Hippocampal formation (tissue), 2 donors: ENCODE measurements around the gene WNT1.

ENCODE experiments used
- DNase-seq, 2 donors: peaks; one replicate each; lab custom pipeline; 2025; lab: John Stamatoyannopoulos, UW

WNT1 gene

DNA sequence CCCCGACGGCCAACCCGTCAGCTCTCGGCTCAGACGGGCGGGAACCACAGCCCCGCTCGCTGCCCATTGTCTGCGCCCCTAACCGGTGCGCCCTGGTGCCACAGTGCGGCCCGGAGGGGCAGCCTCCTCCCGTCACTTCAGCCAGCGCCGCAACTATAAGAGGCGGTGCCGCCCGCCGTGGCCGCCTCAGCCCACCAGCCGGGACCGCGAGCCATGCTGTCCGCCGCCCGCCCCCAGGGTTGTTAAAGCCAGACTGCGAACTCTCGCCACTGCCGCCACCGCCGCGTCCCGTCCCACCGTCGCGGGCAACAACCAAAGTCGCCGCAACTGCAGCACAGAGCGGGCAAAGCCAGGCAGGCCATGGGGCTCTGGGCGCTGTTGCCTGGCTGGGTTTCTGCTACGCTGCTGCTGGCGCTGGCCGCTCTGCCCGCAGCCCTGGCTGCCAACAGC, at the start of gene WNT1:
Gene WNT1 (plus strand): TSS at position 32 of the 450 bp plus-strand sequence. CDS start 329 bp downstream, at position 361.
- no peak for DNase-seq

DNA sequence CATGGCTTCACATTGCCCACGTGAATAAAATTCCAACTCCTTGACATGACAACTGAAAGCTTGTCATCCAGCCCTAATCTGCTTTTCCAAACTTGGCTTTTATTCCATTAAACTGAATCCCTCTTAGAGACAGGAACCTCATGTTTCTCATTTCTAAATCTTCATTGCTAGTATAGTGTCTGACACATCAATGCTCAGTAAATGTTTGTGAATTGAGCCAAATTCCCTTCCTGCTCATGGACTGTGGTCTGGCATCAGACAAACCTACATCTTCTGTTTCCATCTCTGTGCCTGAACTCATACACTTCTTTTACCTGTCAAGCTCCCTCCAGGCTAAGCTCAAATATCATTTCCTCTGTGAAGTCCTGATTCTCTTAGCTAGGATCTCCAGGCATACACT, 48.6 kb upstream of the WNT1 start:
- DNase-seq = no peak

- no peak for DNase-seq
Measured at GRCh38 chr12:48930475-48930874, 47.6 kb upstream of the WNT1 start.

- DNase-seq = no peak
Measured at GRCh38 chr12:48932878-48933277, 45.2 kb upstream of the WNT1 start.

DNA sequence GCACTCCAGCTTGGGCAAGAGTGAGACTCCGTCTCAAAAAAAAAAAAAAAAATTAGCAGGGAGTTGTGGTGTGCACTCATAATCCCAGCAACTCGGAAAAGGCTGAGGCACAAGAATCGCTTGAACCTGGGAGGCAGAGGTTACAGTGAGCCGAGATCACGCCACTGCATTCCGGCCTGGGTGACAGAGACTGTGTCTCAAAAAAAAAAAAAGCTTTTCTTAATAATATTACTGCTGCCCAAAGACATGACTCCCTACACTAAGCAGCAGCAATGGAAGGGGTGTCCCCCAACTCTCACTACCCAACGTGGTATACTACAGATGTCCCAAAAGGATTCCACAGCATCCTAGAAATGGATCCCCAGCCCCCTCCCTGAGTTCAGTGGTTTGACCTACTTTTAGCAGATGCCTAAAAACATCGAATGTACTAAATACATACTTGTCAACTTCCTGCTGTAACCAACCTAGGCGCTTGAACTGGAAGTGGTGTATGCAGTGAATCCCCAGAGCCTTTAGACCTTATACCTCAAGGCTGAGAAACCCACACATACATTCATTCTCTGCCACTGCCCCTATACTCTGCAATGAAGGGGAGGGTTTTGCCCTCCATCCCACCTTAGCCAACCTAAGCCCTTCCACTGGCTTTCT, 44.3 kb upstream of the WNT1 start:
- no peak for DNase-seq

- no peak for DNase-seq
Measured at GRCh38 chr12:48934312-48934706, 43.8 kb upstream of the WNT1 start.

- DNase-seq = peak; percentile 39 to 44
Measured at GRCh38 chr12:48936379-48936979, 41.6 kb upstream of the WNT1 start.

DNA sequence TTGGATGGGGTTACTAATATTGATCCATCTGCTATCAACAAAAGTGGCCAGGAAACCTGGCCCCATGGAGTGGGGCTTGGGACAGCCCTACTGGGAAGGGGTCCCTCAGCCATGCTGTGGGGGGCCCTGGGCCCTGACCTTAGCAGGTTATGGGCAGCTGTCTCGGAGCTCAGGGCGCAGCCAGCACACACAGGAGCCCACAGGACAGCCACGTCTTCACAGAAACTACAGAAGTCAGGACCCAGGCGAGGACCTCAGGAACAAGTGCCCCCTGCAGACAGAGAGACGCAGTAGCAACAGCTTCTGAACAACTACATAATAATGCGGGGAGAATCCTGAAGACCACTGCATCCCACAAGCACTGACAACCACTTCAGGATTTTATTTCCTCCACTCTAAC, 41.0 kb upstream of the WNT1 start:
- DNase-seq = no peak

DNA sequence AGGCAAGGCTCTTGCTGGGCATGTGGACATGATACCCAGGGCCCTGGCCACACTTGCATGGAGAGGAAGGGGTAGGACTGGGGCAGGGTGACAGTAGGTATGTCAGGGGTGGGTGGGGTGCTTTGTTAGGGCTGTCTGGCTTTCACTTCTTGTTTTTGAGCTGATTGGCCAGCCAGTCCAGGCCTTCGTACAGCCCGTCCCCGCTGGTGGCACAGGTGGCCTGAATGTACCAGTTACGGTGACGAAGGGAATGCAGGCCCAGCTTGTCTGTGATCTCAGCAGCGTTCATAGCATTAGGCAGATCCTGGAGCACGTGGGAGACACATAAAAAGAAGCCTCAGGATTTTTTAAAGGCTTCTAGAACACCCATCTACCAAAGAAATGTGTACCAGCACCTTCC, 39.3 kb upstream of the WNT1 start:
- no peak for DNase-seq

- no peak for DNase-seq
Measured at GRCh38 chr12:48940181-48940580, 37.9 kb upstream of the WNT1 start.

DNA sequence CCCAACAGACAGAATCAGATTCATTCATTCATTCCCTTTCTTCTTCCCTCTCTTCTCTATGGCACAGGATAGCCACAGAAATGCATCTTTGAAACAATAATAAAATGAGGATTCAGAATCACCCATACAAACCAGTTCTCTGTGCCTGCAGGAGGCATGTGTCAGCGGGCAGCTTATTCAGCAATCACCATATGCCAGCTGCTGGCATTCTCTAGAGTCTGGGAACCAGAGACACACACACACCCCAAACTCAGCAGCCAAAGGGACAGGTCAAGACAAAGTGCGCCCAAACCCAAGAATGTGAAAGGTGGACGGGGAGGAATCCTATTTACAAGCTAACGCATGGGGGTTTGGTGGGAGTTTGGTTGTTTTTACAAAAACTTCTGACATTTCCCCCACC, 34.9 kb upstream of the WNT1 start:
- DNase-seq = no peak

DNA sequence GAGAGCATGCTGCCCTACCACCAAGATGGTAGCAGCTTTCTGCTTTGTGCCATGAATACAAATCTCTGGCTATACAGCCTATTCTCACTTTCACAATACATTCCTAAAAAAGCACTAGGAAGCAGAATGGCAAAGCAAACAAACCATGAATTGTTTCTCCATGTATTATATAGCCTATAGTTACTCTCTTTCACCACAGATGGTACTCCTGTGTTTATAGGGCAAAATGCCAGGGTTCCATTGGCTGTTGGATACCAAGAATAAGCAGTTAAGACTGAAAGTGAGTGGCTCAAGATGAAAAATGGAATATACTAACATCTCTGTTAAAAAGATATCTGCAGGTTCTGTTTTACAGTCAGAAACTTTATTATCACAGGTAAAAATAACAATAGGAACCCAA, 31.9 kb upstream of the WNT1 start:
- peak in 1 of 2 donors; percentile 11 for DNase-seq

DNA sequence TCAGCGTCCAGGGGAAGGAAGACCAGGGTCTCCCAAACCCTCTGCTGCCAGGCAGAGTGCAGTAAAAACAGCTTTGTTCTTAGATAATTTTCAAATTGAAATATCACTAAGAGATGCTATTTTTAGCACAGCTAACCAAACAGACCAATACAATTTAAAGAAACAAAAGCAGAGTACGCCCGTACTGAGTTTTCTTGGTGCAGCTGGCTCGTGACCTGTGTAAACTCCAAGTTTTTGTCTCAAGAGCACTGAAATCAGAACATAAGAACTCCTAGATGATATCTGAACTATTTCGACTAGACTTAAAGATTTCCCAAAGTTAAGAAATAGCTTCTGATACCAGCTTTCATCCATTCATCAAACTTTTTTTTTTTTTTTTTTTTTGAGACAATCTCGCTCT, 31.2 kb upstream of the WNT1 start:
- DNase-seq = no peak

GRCh38 chr12:48947727-48948126, 30.4 kb upstream of the WNT1 start:
- DNase-seq = no peak

- DNase-seq = no peak
Measured at GRCh38 chr12:48952691-48953090, 25.4 kb upstream of the WNT1 start.

DNA sequence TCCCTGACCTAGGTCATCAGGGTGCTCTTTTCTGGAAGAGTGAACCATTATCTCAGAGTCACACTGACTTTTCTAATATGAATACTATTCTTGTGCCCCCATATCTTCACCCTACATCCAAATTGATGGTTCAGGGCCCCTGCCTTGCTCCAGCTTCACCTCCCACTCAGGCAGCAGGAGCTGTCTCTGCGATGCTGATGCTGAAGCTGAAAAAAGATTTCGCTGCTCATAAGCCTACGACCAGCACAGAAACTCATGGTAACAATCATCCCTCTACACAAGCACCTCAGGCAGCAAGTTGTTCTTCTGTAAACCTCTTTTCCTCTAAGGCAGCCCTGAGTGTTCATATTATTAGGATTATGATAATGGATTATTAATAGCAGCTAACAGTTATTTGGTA, 24.1 kb upstream of the WNT1 start:
- DNase-seq = no peak

DNA sequence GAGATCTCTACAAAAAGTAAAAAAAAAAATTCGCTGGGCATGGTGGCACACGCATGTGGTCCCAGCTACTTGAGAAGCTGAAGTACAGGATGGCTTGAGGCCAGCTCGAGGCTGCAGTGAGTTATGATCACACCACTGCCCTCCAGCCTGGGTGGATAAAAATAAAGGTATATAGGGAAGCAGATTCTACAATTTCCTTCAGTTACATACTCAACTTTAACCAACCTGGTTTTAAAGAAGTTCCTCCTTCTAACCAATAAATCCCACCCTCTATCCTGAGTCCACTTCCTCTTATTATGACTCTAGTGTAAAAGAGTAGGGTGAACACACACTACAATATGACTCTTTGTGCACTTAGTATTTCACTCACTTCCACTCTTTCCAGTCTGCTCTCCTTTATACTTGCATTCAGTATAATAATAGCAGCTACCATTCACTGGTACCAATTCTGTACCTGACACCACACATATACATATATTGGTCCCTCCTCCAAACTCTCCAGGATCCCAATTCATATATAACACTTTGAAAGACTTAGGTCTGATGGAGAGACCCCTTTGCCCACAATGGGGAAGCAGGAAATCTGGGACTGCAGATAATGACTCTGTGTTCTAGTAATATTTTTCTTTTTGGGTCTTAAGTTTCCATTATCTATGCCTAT, 23.2 kb upstream of the WNT1 start:
- DNase-seq = no peak

DNA sequence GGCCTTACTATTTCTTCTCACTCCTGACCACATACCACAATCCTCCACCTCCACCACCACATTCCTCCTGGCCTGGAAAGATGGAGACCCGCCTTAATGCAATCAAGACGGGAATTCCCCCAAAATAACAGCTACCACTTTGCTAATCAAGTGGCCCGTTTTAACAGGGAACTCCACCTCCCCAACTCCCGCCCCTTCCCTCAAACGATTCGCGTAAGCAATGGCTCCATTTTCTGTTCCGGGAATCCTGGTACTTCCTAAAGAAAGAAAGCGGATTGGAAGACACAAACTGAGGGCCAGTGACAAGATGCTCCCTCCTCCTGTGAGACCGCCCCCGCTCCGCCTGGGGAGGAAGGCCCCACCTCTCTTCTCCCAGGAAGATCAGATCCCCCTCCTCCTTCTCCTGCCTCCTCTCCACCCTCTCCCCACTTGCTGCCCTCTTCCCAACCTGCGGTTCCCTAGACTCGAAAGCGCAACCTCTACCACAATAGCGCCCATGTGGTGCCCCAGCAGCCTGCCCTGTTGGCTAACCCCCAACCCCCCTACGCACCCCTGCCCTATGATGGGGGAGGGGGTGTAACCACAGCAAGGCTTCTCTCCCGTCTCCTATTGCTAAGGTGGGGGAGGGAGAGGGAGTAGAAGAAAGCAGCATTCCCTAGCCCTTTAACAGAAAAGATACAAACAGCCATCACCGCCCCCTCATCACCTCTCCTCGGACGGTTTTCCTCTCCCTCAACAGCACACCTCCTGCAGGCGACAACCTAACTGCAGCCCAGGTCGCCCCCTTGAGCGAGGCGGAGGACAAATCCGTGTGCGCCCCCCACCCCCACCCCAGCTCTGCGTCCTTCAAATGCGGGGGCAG, 21.6 kb upstream of the WNT1 start:
- DNase-seq = peak; percentile 57 to 81

DNA sequence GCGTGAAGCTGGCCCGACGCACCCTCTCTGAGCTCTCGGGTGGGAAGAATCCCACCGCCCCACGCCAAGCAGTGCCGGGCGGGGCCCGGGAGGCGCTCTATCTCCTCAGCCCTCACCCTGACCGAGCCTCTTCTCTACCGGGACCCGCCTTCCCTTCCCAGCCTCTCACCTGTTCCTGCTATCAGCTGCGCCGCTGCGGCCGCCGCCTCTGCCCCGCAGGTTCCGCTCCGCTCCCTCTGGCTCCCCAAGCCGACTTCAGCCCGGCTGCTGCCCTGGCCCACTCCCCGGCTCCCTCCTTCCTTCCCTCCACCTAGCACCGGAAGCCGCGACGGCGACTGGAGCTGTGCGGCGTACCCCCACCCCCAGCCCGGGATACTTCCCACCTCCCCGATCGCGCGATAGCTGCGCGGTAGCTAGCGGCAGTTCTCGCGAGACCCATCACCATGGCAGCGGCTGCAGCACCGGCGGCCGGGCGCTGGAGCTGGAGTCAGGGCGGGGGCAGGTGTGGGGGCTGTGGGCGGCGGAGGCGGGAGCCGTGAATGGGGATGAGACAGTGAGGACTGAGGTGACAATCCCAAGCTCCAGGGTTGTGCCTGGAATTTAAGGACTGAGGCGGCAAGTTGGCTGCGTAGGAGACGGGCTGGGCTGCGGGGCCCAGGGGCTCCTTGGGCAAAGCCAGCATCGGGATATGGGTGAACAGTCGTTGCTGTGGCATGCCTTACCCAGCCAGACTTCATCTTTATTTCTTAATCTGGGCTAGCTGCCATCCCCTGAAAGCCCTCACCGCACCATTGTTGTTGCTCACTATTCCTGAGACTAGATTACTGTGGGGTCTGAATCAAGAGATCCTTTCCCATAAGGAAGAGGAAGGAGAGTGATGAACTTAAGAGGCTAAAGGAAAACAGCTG, 20.7 kb upstream of the WNT1 start, which contains the start of gene ARF3:
Gene ARF3 (minus strand): TSS at position 347 of the 908 bp plus-strand sequence. CDS start 16,392 bp downstream, outside the sequence.
- peak; percentile 79 to 80 for DNase-seq

- no peak for DNase-seq
Measured at GRCh38 chr12:48958049-48958388, 20.1 kb upstream of the WNT1 start.

GRCh38 chr12:48960834-48961233, 17.3 kb upstream of the WNT1 start:
- DNase-seq = no peak
